SK-N-SH treated with all-trans-retinoic acid at 6 μM for 48 hours (cell line): Measurements from ENCODE around the gene ANKRD23.

Experiments used
- ATAC-seq: fragments of 200-7000 bp; cut with Tn5 transposase; 3 replicates; pipeline ENCODE4 v1.9.1; 2020; ENCODE audit warnings: mild to moderate bottlenecking, moderate library complexity
- ARNTL ChIP-seq: fragments of 450-650 bp; formaldehyde crosslinking; IDR thresholded peaks from 2 replicates; pipeline ENCODE4 v1.5.0; 2020; ENCODE audit warnings: low read depth, mild to moderate bottlenecking, moderate library complexity, borderline replicate concordance
- BACH2 ChIP-seq: fragments of 250-450 bp; sonication (Bioruptor Pico); IDR thresholded peaks from 2 replicates; pipeline ENCODE4 v1.9.0; 2021; ENCODE audit warnings: mild to moderate bottlenecking, borderline replicate concordance
- CSDC2 ChIP-seq: fragments of 250-450 bp; sonication (Bioruptor Pico); IDR thresholded peaks from 2 replicates; pipeline ENCODE4 v1.5.0; 2020; ENCODE audit warnings: mild to moderate bottlenecking, moderate library complexity
- ESRRG ChIP-seq: fragments of 250-450 bp; sonication (Bioruptor Pico); IDR thresholded peaks from 2 replicates; pipeline ENCODE4 v1.6.1; 2021; ENCODE audit warnings: mild to moderate bottlenecking
- GLIS3 ChIP-seq: fragments of 250-450 bp; sonication (Bioruptor Pico); IDR thresholded peaks from 2 replicates; pipeline ENCODE4 v1.5.0; 2020; ENCODE audit warnings: mild to moderate bottlenecking, moderate library complexity
- ISL1 ChIP-seq: fragments of 250-450 bp; sonication (Bioruptor Pico); IDR thresholded peaks from 2 replicates; pipeline ENCODE4 v2.1.2; 2022; ENCODE audit warnings: mild to moderate bottlenecking, moderate library complexity
- OSR1 ChIP-seq: fragments of 250-450 bp; sonication (Bioruptor Pico); IDR thresholded peaks from 2 replicates; pipeline ENCODE4 v1.8.0; 2022; ENCODE audit warnings: moderate library complexity, mild to moderate bottlenecking, inconsistent platforms
- PPARA ChIP-seq: fragments of 250-450 bp; sonication (Bioruptor Pico); IDR thresholded peaks from 2 replicates; pipeline ENCODE4 v1.5.0; 2020; ENCODE audit warnings: mild to moderate bottlenecking, borderline replicate concordance
- RARB ChIP-seq: fragments of 250-450 bp; sonication (Bioruptor Pico); IDR thresholded peaks from 2 replicates; pipeline ENCODE4 v1.8.0; 2021; ENCODE audit warnings: mild to moderate bottlenecking, moderate library complexity
- SNAI2 ChIP-seq: fragments of 250-450 bp; sonication (Bioruptor Pico); IDR thresholded peaks from 2 replicates; pipeline ENCODE4 v1.5.0; 2020; ENCODE audit warnings: mild to moderate bottlenecking, moderate library complexity
- TCF4 ChIP-seq: fragments of 250-450 bp; sonication (Bioruptor Pico); IDR thresholded peaks from 2 replicates; pipeline ENCODE4 v1.8.0; 2021; ENCODE audit warnings: mild to moderate bottlenecking, moderate library complexity, borderline replicate concordance
- TOX ChIP-seq: fragments of 250-450 bp; sonication (Bioruptor Pico); IDR thresholded peaks from 2 replicates; pipeline ENCODE4 v1.8.0; 2021; ENCODE audit warnings: mild to moderate bottlenecking, moderate library complexity, borderline replicate concordance
- ZC3H10 ChIP-seq: fragments of 250-450 bp; sonication (Bioruptor Pico); IDR thresholded peaks from 2 replicates; pipeline ENCODE4 v1.5.1; 2021; ENCODE audit warnings: mild to moderate bottlenecking, moderate library complexity
- ZFP3 ChIP-seq: fragments of 250-450 bp; sonication (Bioruptor Pico); IDR thresholded peaks from 2 replicates; pipeline ENCODE4 v1.5.0; 2020; ENCODE audit warnings: mild to moderate bottlenecking, moderate library complexity
- ZFP30 ChIP-seq: fragments of 450-650 bp; formaldehyde crosslinking; IDR thresholded peaks from 2 replicates; pipeline ENCODE4 v1.5.0; 2022; ENCODE audit warnings: mild to moderate bottlenecking, moderate library complexity
- ZNF565 ChIP-seq: fragments of 450-650 bp; formaldehyde crosslinking; conservative IDR thresholded peaks from 2 replicates; pipeline ENCODE4 v1.5.0; 2020; ENCODE audit warnings: low read depth, mild to moderate bottlenecking, moderate library complexity
- ZNF70 ChIP-seq: fragments of 450-650 bp; formaldehyde crosslinking; IDR thresholded peaks from 2 replicates; pipeline ENCODE4 v1.5.0; 2020; ENCODE audit warnings: mild to moderate bottlenecking, moderate library complexity
- ZNF8 ChIP-seq: fragments of 450-650 bp; formaldehyde crosslinking; IDR thresholded peaks from 2 replicates; pipeline ENCODE4 v1.5.0; 2020; ENCODE audit warnings: mild to moderate bottlenecking, moderate library complexity
- TF ChIP-seq, protein P1 (sequence below): fragments of 250-450 bp; sonication (Bioruptor Pico); IDR thresholded peaks from 2 replicates; pipeline ENCODE4 v1.8.0; 2021; ENCODE audit warnings: low read depth, mild to moderate bottlenecking, moderate library complexity, borderline replicate concordance
- TF ChIP-seq, protein P2 (sequence below): fragments of 250-450 bp; sonication (Bioruptor Pico); IDR thresholded peaks from 2 replicates; pipeline ENCODE4 v1.5.1; 2021; ENCODE audit warnings: mild to moderate bottlenecking, moderate library complexity
- TF ChIP-seq, protein P3 (sequence below): fragments of 250-450 bp; sonication (Bioruptor Pico); IDR thresholded peaks from 2 replicates; pipeline ENCODE4 v1.5.1; 2020; ENCODE audit warnings: low read depth, mild to moderate bottlenecking, moderate library complexity
- TF ChIP-seq, protein P4 (sequence below): fragments of 250-450 bp; sonication (Bioruptor Pico); IDR thresholded peaks from 2 replicates; pipeline ENCODE4 v1.8.0; 2020; ENCODE audit warnings: mild to moderate bottlenecking, moderate library complexity, borderline replicate concordance

The ANKRD23 gene

DNA sequence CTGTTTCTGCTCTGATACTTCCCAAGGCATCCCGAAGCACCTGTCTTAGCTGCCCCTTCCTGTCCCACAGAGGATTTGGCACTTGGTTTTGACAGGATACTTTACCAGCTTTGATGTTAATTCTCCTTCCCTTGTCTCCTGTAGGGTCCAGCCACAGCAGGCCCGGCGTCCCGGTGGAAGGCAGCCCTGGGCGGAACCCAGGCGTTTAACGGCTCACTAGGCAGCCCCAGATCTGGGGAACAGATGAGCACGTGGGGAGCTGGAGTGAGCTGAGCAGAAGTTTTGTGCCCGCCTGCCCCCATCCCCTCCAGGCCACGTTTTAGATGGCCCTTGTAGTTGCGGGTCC is 11.4 kb downstream of the ANKRD23 start:
- no peak; the same call in 2 of the 3 replicates for ATAC-seq
- TF ChIP-seq RARB (no peak), PPARA (CRISPR knock-in tag) (no peak), OSR1 (no peak), ESRRG (no peak), ZNF565 (CRISPR knock-in tag) (no peak)

DNA sequence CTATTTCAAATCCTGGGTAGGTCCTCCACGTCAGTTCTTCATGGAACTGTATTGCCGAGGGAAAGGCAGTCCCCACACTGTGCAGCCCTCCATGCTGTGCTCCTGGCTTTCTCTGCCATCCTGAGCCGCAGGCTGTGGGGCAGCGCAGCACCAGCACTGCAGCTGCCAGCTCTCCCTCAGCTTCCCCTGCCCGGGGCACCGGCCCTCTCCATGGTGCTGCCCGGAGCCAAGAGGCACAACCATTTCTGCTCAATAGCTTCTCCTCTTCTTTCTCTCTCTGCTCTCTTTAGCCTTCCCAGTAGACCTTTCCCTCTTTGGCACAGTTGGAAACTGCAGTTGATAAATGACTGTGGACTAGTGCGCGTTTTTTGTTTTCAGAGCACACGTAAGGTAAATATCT is 12.1 kb downstream of the ANKRD23 start:
- peak; percentile 54 for ATAC-seq
- TF ChIP-seq ISL1 (CRISPR knock-in tag) (no peak), OSR1 (no peak), ZNF8 (CRISPR knock-in tag) (no peak), CSDC2 (CRISPR knock-in tag) (no peak), ZNF70 (CRISPR knock-in tag) (no peak), ESRRG (no peak), ZFP30 (CRISPR knock-in tag) (no peak), RARB (no peak)

DNA sequence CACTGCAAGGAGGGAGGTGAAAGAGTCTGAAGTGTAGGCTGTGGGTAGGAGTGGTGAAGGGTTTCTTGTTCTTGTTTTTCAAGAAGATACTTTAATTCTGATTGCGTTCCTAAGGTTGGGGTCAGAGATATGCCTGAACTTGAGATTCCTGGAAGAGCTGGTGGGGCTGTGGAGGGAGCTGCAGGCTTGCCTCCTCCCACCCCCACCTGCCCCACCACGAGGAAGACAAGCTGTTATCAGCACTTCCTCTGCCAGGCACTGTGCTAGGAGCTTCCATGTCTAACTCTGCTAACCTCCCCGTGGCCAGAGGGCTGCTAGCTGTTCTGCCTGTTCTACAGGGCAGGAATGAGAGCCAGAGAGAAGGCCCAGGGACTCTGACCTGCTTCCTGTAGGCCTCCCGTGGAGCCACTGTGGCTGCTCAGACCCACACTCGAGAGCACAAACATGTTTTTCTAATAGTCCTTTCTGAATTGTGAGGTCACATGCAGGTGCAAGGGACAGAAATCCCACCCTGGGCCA is 13.7 kb downstream of the ANKRD23 start:
- no peak for TF ChIP-seq SNAI2 (CRISPR knock-in tag)
- no peak for TF ChIP-seq GLIS3 (CRISPR knock-in tag)
- no peak for TF ChIP-seq ESRRG
- no peak for TF ChIP-seq ZNF8 (CRISPR knock-in tag)
- TF ChIP-seq, all 23 proteins: peak for 0
- no peak for ATAC-seq

DNA sequence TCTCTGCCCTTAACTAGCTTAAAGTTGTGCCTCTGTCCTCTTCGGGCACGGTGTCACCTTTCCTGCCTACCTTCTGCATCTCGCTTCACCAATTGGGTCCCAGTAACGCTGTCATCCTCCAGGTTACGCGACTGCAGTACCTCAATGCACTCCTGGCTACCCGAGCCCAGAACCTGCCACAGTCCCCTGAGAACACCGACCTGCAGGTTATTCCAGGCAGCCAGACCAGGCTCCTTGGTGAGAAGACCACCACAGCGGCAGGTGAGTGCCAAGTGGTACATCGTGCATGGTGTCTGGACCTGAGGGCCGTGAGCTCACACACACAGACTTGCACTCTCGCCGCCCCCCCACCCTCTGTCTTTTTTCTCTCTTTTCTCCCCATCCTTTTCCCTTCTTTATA is 14.9 kb downstream of the ANKRD23 start:
- no peak for TF ChIP-seq RARB
- TF ChIP-seq CSDC2 (CRISPR knock-in tag) = no peak
- no peak for ATAC-seq

DNA sequence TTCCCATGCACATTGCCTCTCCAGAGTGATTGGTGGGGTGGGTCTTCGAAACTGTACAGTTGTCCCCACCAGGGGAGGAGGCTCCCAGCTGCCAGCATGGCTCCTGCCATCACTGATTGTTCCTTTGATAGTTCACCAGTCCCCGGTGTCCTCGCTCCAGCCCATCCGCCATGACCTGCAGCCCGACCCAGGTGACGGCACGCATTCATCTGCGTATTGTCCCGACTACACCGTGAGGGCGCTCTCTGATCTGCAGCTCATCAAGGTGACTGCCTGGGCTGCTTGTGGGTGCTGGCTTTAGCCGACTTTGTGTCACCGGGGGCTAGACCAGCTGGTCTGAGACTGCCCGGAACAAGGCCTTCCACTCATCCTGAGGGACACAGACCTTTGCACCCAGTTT is 15.4 kb downstream of the ANKRD23 start:
- TF ChIP-seq ZFP30 (CRISPR knock-in tag) (no peak), TCF4 (CRISPR knock-in tag) (no peak), OSR1 (no peak), RARB (no peak), ZNF70 (CRISPR knock-in tag) (no peak)
- ATAC-seq = no peak

DNA sequence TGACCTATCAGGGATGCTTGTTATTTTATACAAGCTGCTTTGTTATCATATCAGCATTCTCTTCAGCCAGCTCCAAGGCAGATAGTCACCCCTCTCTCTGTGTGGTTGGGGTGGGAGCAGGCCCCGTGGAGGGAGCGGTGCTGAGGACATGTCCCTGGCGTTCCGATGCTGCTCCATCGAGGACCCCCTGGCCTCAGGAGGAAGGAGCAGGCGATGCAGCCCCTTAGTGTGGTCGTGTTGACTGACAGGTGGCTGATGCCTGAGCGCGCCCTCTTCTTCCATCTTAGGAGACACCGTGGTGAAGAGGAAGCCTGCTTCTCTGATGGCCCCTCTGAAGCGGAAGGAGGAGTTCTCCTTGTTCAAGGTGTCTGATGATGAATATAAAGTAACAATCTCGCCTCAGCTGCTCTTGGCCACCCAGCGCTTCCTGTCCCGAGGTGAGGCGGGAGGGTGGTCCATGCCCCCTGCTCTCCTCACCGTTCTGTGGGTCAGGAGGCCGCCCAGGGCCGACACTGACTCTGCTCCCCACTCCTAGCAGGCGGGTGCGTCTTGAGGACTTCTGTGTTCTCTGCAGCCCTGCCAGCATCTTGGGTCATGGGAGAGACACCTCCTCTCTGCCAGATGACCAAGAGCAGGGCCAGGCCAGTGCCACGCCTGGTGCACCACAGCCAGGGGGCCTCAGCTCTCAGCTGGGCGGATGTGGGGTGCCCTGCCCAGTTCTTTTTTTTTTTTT is 17.1 kb downstream of the ANKRD23 start:
- TF ChIP-seq ZNF565 (CRISPR knock-in tag) = no peak
- no peak for TF ChIP-seq ZFP30 (CRISPR knock-in tag)
- no peak for TF ChIP-seq BACH2 (CRISPR knock-in tag)
- no peak for TF ChIP-seq CSDC2 (CRISPR knock-in tag)
- no peak for TF ChIP-seq TCF4 (CRISPR knock-in tag)
- TF ChIP-seq, protein P1, sequence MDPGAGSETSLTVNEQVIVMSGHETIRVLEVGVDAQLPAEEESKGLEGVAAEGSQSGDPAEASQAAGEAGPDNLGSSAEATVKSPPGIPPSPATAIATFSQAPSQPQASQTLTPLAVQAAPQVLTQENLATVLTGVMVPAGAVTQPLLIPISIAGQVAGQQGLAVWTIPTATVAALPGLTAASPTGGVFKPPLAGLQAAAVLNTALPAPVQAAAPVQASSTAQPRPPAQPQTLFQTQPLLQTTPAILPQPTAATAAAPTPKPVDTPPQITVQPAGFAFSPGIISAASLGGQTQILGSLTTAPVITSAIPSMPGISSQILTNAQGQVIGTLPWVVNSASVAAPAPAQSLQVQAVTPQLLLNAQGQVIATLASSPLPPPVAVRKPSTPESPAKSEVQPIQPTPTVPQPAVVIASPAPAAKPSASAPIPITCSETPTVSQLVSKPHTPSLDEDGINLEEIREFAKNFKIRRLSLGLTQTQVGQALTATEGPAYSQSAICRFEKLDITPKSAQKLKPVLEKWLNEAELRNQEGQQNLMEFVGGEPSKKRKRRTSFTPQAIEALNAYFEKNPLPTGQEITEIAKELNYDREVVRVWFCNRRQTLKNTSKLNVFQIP = no peak
- TF ChIP-seq GLIS3 (CRISPR knock-in tag) = no peak
- no peak for TF ChIP-seq TOX (CRISPR knock-in tag)
- TF ChIP-seq, protein P2, sequence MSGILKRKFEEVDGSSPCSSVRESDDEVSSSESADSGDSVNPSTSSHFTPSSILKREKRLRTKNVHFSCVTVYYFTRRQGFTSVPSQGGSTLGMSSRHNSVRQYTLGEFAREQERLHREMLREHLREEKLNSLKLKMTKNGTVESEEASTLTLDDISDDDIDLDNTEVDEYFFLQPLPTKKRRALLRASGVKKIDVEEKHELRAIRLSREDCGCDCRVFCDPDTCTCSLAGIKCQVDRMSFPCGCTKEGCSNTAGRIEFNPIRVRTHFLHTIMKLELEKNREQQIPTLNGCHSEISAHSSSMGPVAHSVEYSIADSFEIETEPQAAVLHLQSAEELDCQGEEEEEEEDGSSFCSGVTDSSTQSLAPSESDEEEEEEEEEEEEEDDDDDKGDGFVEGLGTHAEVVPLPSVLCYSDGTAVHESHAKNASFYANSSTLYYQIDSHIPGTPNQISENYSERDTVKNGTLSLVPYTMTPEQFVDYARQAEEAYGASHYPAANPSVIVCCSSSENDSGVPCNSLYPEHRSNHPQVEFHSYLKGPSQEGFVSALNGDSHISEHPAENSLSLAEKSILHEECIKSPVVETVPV (CRISPR knock-in tag) = no peak
- no peak for TF ChIP-seq ZNF70 (CRISPR knock-in tag)
- no peak for TF ChIP-seq ARNTL (CRISPR knock-in tag)
- TF ChIP-seq ISL1 (CRISPR knock-in tag) = no peak
- TF ChIP-seq OSR1 = no peak
- TF ChIP-seq RARB = no peak
- TF ChIP-seq, all 23 proteins: peak for 0
- ATAC-seq = no peak

DNA sequence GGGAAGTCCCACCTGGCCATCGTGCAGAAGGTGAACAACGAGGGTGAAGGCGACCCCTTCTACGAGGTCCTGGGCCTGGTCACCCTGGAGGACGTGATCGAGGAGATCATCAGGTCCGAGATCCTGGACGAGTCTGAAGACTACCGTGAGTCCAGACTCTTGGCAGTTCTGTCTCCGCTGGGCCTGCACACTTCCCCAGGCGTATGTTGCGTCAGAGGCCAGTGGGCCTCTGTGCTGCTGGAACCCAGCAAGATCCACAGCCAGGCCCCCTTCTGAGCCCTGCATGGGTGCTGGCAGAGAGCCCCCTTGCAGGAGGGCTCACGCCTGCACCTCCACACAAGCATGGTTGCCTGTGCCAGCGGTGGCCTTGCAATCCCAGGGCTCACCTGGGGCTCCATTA is 18.8 kb downstream of the ANKRD23 start:
- no peak for ATAC-seq
- no peak for TF ChIP-seq SNAI2 (CRISPR knock-in tag)
- TF ChIP-seq, protein P3, sequence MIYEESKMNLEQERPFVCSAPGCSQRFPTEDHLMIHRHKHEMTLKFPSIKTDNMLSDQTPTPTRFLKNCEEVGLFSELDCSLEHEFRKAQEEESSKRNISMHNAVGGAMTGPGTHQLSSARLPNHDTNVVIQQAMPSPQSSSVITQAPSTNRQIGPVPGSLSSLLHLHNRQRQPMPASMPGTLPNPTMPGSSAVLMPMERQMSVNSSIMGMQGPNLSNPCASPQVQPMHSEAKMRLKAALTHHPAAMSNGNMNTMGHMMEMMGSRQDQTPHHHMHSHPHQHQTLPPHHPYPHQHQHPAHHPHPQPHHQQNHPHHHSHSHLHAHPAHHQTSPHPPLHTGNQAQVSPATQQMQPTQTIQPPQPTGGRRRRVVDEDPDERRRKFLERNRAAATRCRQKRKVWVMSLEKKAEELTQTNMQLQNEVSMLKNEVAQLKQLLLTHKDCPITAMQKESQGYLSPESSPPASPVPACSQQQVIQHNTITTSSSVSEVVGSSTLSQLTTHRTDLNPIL (CRISPR knock-in tag) = no peak
- TF ChIP-seq, protein P1 = no peak
- TF ChIP-seq ZFP3 (CRISPR knock-in tag) = no peak
- TF ChIP-seq PPARA (CRISPR knock-in tag) = no peak
- TF ChIP-seq RARB = no peak
- no peak for TF ChIP-seq ZNF70 (CRISPR knock-in tag)
- TF ChIP-seq, protein P4, sequence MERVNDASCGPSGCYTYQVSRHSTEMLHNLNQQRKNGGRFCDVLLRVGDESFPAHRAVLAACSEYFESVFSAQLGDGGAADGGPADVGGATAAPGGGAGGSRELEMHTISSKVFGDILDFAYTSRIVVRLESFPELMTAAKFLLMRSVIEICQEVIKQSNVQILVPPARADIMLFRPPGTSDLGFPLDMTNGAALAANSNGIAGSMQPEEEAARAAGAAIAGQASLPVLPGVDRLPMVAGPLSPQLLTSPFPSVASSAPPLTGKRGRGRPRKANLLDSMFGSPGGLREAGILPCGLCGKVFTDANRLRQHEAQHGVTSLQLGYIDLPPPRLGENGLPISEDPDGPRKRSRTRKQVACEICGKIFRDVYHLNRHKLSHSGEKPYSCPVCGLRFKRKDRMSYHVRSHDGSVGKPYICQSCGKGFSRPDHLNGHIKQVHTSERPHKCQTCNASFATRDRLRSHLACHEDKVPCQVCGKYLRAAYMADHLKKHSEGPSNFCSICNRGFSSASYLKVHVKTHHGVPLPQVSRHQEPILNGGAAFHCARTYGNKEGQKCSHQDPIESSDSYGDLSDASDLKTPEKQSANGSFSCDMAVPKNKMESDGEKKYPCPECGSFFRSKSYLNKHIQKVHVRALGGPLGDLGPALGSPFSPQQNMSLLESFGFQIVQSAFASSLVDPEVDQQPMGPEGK (CRISPR knock-in tag) = no peak
- TF ChIP-seq GLIS3 (CRISPR knock-in tag) = no peak
- no peak for TF ChIP-seq ZNF8 (CRISPR knock-in tag)
- no peak for TF ChIP-seq ZC3H10
- no peak for TF ChIP-seq BACH2 (CRISPR knock-in tag)
- TF ChIP-seq ZFP30 (CRISPR knock-in tag) = no peak
- TF ChIP-seq ARNTL (CRISPR knock-in tag) = no peak
- no peak for TF ChIP-seq ESRRG
